Activated B cell treated with CpG ODN at 0.5 μM for 24 hours (primary cell): ENCODE results near the gene TIMP3. TPM values are rescaled to one million over a fixed set of nuclear protein-coding genes. Genes with fewer than 3 reads are reported as not detected.

ENCODE experiments used
- ATAC-seq: fragments of 200-7000 bp; cut with Tn5 transposase; one replicate; pipeline ENCODE4 v1.10.0; 2021; ENCODE audit warnings: low read depth, mild to moderate bottlenecking, moderate library complexity
- CTCF ChIA-PET: fragments of 350-600 bp; sonication (Branson Sonifier 250); formaldehyde crosslinking; loops from one replicate; lab custom pipeline; 2021; ENCODE audit warnings: antibody characterized with exemption; lab: Charles Lee
- POLR2A ChIA-PET: fragments of 350-600 bp; sonication (Branson Sonifier 250); formaldehyde crosslinking; loops from one replicate; lab custom pipeline; 2021; ENCODE audit warnings: antibody characterized with exemption; lab: Charles Lee
- DNase-seq: peaks from one replicate; pipeline ENCODE4 v3.0.0; 2022
- H3K27ac Mint-ChIP-seq: one replicate; pipeline ENCODE4 v1.8.0; 2020; ENCODE audit warnings: mixed read lengths
- H3K27me3 Mint-ChIP-seq: one replicate; pipeline ENCODE4 v1.8.0; 2021; ENCODE audit warnings: mixed read lengths
- H3K36me3 Mint-ChIP-seq: one replicate; pipeline ENCODE4 v1.8.0; 2021; ENCODE audit warnings: low read depth, mixed read lengths
- H3K4me1 Mint-ChIP-seq: one replicate; pipeline ENCODE4 v1.8.0; 2021; ENCODE audit warnings: mixed read lengths
- H3K4me3 Mint-ChIP-seq: one replicate; pipeline ENCODE4 v1.8.0; 2020; ENCODE audit warnings: mild to moderate bottlenecking, mixed read lengths
- H3K9me3 Mint-ChIP-seq: one replicate; pipeline ENCODE4 v1.8.0; 2020; ENCODE audit warnings: mixed read lengths
- intact Hi-C: fragments of 100-400 bp; cut with micrococcal nuclease; formaldehyde crosslinking; loops from one replicate; pipeline ENCODE4 v1.15.1; 2024
- total RNA-seq: library from RNA; stranded (reverse); gene quantifications from 2 replicates; pipeline ENCODE4 v1.2.3, GENCODE V29; 2022
- TF ChIP-seq, protein P1 (sequence below): fragments of 200-600 bp; IDR thresholded peaks from one replicate; pipeline ENCODE4 v1.8.0; 2022; ENCODE audit warnings: antibody characterized with exemption, mild to moderate bottlenecking

TIMP3 gene
- total RNA-seq, 1 donor from 2014 or later, result not detected

DNA sequence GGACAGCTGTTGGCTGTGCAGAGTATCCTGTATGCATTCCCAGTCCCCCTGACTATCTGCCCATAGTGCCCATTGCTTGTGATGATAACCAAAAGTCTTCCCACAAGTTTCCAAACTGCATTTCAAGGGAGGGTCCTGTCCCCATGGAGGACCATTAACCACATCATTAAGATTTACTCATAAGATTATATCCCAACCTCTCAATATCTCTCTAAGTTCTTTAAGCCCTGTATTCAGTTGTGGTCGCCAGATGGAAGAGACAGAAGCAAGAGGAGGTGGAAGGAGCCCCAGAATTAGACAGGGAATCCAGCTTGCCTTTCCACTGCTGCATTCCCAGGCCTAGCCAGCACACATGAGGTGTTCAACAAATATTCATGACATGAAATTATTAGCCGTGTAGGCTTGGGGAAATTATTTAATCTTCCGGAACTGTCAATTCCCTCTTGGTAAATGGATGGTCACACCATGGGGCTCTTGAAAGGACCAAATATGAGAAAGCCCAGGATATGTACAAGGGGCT is 42.6 kb upstream of the TIMP3 start:
- Mint-ChIP-seq H3K36me3 (no peaks in the 10 kb centered on the region), H3K27me3 (peaks cover 26% of the 10 kb centered on the region), H3K4me1 (no peaks in the 10 kb centered on the region), H3K4me3 (no peak overlapping the region), H3K9me3 (no peaks in the 10 kb centered on the region), H3K27ac (no peak overlapping the region)
- CTCF ChIA-PET, result no interaction called here
- DNase-seq (no peak), ATAC-seq (no peak)
- TF ChIP-seq, protein P1, sequence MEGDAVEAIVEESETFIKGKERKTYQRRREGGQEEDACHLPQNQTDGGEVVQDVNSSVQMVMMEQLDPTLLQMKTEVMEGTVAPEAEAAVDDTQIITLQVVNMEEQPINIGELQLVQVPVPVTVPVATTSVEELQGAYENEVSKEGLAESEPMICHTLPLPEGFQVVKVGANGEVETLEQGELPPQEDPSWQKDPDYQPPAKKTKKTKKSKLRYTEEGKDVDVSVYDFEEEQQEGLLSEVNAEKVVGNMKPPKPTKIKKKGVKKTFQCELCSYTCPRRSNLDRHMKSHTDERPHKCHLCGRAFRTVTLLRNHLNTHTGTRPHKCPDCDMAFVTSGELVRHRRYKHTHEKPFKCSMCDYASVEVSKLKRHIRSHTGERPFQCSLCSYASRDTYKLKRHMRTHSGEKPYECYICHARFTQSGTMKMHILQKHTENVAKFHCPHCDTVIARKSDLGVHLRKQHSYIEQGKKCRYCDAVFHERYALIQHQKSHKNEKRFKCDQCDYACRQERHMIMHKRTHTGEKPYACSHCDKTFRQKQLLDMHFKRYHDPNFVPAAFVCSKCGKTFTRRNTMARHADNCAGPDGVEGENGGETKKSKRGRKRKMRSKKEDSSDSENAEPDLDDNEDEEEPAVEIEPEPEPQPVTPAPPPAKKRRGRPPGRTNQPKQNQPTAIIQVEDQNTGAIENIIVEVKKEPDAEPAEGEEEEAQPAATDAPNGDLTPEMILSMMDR, result no peak
- POLR2A ChIA-PET, result no interaction called here
- intact Hi-C loops, result no loop called here

DNA sequence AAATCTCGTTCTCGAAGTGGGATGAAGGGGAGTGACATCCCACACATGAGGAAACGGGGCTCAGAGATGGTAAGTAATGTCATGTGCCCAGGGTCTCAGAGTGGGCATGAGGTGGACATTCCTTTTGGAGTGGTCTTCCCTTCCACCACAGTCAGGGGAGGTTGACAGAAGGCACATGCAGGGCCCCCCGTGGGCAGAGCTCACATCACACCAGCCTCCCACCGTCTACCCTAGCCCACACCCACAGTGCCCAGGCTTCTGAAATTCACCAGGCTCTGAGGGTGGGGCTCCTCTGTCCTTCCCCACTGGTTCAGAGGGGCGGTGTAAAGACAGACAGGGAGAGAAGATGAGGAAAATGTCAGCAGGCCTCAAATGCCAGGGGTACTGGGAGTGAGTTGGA is 41.1 kb upstream of the TIMP3 start:
- TF ChIP-seq, protein P1, result no peak
- CTCF ChIA-PET, result no interaction called here
- Mint-ChIP-seq H3K9me3 (no peaks in the 10 kb centered on the region), H3K4me1 (no peaks in the 10 kb centered on the region), H3K27me3 (peaks cover 30% of the 10 kb centered on the region), H3K27ac (no peak overlapping the region), H3K36me3 (no peaks in the 10 kb centered on the region), H3K4me3 (no peak overlapping the region)
- no peak for ATAC-seq
- intact Hi-C loops, result no loop called here
- POLR2A ChIA-PET, result no interaction called here
- DNase-seq, result no peak

DNA sequence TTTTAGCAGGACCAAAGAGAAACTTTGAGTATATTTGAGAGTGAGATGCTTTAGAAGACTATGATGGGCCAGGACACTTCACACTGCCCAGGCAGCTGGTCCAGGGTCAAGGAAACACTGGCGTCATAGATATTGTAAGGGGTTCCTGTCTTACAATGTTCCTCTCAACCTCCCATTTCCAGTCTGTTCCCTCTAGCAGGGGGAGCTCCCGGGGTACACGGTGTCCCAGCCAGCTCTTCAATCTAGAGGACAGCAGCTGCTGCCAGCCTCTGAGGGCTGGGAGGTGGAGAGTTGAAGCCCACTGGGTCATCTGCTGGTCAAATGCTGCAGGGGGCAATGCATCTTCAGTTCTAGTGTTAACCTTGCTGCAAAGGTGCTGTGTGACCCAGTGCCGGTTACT is 40.7 kb upstream of the TIMP3 start:
- H3K9me3 Mint-ChIP-seq, result no peaks in the 10 kb centered on the region
- peaks cover 30% of the 10 kb centered on the region for H3K27me3 Mint-ChIP-seq
- H3K27ac Mint-ChIP-seq, result no peak overlapping the region
- DNase-seq, result no peak
- TF ChIP-seq, protein P1, result no peak
- H3K4me3 Mint-ChIP-seq, result no peak overlapping the region
- H3K4me1 Mint-ChIP-seq, result no peaks in the 10 kb centered on the region
- CTCF ChIA-PET, result no interaction called here
- POLR2A ChIA-PET, result no interaction called here
- ATAC-seq, result no peak
- H3K36me3 Mint-ChIP-seq, result no peaks in the 10 kb centered on the region
- intact Hi-C loops, result no loop called here

DNA sequence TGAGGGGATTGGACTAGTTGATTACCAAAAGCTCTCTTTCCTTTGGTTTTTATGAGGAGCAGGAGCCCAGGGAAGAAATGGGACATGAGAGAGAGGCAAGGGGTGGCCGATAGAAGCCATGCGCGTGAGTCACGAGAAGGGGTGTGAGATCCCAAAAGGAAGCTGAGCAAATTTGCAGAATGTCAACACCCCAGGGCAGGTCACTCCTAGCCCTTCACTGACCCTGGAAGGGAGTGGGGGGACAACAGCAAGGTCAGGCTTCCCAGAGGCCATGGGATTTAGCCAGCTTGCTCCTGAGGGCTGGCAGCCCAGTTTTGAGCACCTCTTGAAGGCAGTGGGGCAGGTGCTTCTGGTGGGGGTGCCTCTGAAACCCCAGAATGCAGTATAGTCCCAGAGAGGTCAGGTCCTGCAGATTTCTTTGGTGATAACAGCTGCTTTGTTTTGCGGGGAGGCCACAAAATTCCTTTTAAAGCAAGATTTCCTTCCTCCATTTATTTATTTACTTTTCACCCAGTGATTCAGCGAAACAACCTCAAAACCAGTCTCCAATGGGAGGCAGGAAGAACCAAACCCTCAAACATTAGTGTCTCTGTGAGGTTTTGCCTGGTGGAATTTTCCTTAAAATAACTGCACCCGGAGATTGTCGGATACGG is 40.1 kb upstream of the TIMP3 start:
- Mint-ChIP-seq H3K36me3 (no peaks in the 10 kb centered on the region), H3K4me1 (no peaks in the 10 kb centered on the region), H3K27ac (no peak overlapping the region), H3K27me3 (peaks cover 30% of the 10 kb centered on the region), H3K9me3 (no peaks in the 10 kb centered on the region), H3K4me3 (no peak overlapping the region)
- TF ChIP-seq, protein P1, result no peak
- intact Hi-C loops, result no loop called here
- ChIA-PET CTCF (no interaction called here), POLR2A (no interaction called here)
- ATAC-seq (no peak), DNase-seq (no peak)

DNA sequence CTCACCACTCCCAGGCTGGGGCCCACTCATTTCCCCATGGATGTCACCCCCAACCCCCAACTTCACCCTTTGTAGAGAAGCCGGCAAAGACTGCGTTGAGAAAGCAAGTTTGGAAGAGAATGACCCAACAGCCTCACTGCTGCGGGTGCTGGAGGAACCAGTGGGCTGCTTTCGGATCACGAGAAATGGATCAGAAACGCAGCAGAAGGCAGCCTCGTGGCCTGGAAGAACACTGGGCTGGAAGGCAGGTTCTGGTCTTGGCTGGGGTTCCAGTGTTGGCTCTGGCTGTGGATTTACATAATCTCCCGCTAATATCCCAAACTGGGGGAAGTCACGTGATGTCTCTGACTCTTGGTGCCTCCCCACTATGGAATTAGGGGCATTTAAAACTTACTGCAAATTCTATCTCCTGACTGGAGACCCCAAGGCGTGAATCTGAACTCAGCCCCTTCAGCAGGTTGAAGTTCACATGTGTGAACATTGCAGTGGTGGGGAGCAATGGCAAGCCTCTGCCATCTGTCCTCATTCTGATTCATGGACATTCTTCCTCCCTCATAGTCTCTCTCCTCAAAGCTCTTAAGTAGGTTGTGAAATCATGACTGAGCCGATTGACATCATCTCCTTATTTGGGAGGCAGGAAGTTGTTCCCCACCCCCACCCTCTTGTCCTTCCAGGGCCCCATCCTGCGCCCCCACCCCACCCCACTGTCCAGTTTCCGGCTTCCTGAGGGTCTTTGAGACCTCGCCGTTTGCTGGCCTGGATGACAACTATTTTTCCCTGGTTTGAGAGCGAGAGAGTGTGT is 37.0 kb upstream of the TIMP3 start:
- H3K36me3 Mint-ChIP-seq, result no peaks in the 10 kb centered on the region
- ChIA-PET POLR2A (no interaction called here), CTCF (no interaction called here)
- peaks cover 26% of the 10 kb centered on the region for H3K27me3 Mint-ChIP-seq
- no peaks in the 10 kb centered on the region for H3K4me1 Mint-ChIP-seq
- TF ChIP-seq, protein P1, result no peak
- no peak overlapping the region for H3K4me3 Mint-ChIP-seq
- DNase-seq (no peak), ATAC-seq (no peak)
- intact Hi-C loops, result no loop called here
- no peak overlapping the region for H3K27ac Mint-ChIP-seq
- H3K9me3 Mint-ChIP-seq, result no peaks in the 10 kb centered on the region
